Glutamatergic neuron (in vitro differentiated cells): ENCODE data around the gene ST6GALNAC5. TPM values are rescaled to one million over a fixed set of nuclear protein-coding genes. Genes with fewer than 3 reads are reported as not detected.

Source experiments
- DNase-seq: peaks from one replicate; pipeline ENCODE4 v3.0.0; 2022
- H3K27ac Mint-ChIP-seq: one replicate; pipeline ENCODE4 v1.8.0; 2020; ENCODE audit warnings: mild to moderate bottlenecking, mixed read lengths, inconsistent platforms; ENCODE audit not compliant: unreplicated experiment
- H3K27me3 Mint-ChIP-seq: one replicate; pipeline ENCODE4 v1.8.0; 2020; ENCODE audit warnings: mild to moderate bottlenecking, moderate library complexity, mixed read lengths, inconsistent platforms; ENCODE audit not compliant: unreplicated experiment
- H3K36me3 Mint-ChIP-seq: one replicate; pipeline ENCODE4 v1.8.0; 2020; ENCODE audit warnings: mild to moderate bottlenecking, mixed read lengths, inconsistent platforms; ENCODE audit not compliant: unreplicated experiment
- H3K4me1 Mint-ChIP-seq: one replicate; pipeline ENCODE4 v1.8.0; 2020; ENCODE audit warnings: mild to moderate bottlenecking, low read depth, mixed read lengths, inconsistent platforms; ENCODE audit not compliant: unreplicated experiment
- H3K4me3 Mint-ChIP-seq: one replicate; pipeline ENCODE4 v1.8.0; 2020; ENCODE audit warnings: mild to moderate bottlenecking, mixed read lengths, inconsistent platforms; ENCODE audit not compliant: unreplicated experiment
- H3K9me3 Mint-ChIP-seq: one replicate; pipeline ENCODE4 v1.8.0; 2020; ENCODE audit warnings: mild to moderate bottlenecking, moderate library complexity, mixed read lengths, inconsistent platforms; ENCODE audit not compliant: unreplicated experiment
- CTCF ChIP-seq: fragments of 200-600 bp; sonication (generic); IDR thresholded peaks from one replicate; pipeline ENCODE4 v1.5.0; 2021; ENCODE audit not compliant: partially characterized antibody, unreplicated experiment
- total RNA-seq: library from RNA; stranded (reverse); fragmentation: NEBNext Ultra II Directional; extraction: Animal tissue kit (Norgen Biotek cat#: 25700); gene quantifications from one replicate; pipeline ENCODE4 v1.2.1, GENCODE V29; 2021; ENCODE audit not compliant: unreplicated experiment

The ST6GALNAC5 gene
- total RNA-seq, 1 donor from 2014 or later: 141 TPM

- DNase-seq: no peak
- no peaks in the 10 kb centered on the region for H3K36me3 Mint-ChIP-seq
- H3K9me3 Mint-ChIP-seq: no peaks in the 10 kb centered on the region
- TF ChIP-seq CTCF: no peak
- no peak overlapping the region for H3K4me3 Mint-ChIP-seq
- no peak overlapping the region for H3K27ac Mint-ChIP-seq
- peaks cover 3% of the 10 kb centered on the region for H3K4me1 Mint-ChIP-seq
- H3K27me3 Mint-ChIP-seq: peaks cover 3% of the 10 kb centered on the region
These were observed 82.2 kb downstream of the ST6GALNAC5 start for GRCh38 chr1:76949503-76949902.

GRCh38 chr1:76950306-76950705, 83.0 kb downstream of the ST6GALNAC5 start:
- no peaks in the 10 kb centered on the region for H3K36me3 Mint-ChIP-seq
- H3K9me3 Mint-ChIP-seq: no peaks in the 10 kb centered on the region
- H3K4me1 Mint-ChIP-seq: no peaks in the 10 kb centered on the region
- DNase-seq: no peak
- H3K27me3 Mint-ChIP-seq: peaks cover 3% of the 10 kb centered on the region
- TF ChIP-seq CTCF: no peak
- H3K4me3 Mint-ChIP-seq: no peak overlapping the region
- H3K27ac Mint-ChIP-seq: no peak overlapping the region

GRCh38 chr1:76951153-76951552, 83.9 kb downstream of the ST6GALNAC5 start:
- Mint-ChIP-seq H3K27ac (no peak overlapping the region), H3K4me1 (no peaks in the 10 kb centered on the region), H3K4me3 (no peak overlapping the region), H3K27me3 (peaks cover 3% of the 10 kb centered on the region), H3K9me3 (no peaks in the 10 kb centered on the region), H3K36me3 (no peaks in the 10 kb centered on the region)
- TF ChIP-seq CTCF: no peak
- no peak for DNase-seq

GRCh38 chr1:76955652-76956051, 88.4 kb downstream of the ST6GALNAC5 start:
- no peak overlapping the region for H3K4me3 Mint-ChIP-seq
- no peak for TF ChIP-seq CTCF
- DNase-seq: no peak
- peaks cover 4% of the 10 kb centered on the region for H3K9me3 Mint-ChIP-seq
- H3K27me3 Mint-ChIP-seq: no peaks in the 10 kb centered on the region
- H3K36me3 Mint-ChIP-seq: no peaks in the 10 kb centered on the region
- no peak overlapping the region for H3K27ac Mint-ChIP-seq
- H3K4me1 Mint-ChIP-seq: peaks cover 16% of the 10 kb centered on the region

GRCh38 chr1:76957961-76958360, 90.7 kb downstream of the ST6GALNAC5 start:
- Mint-ChIP-seq H3K36me3 (peaks cover 5% of the 10 kb centered on the region), H3K4me1 (peaks cover 18% of the 10 kb centered on the region), H3K27ac (no peak overlapping the region), H3K4me3 (no peak overlapping the region), H3K27me3 (no peaks in the 10 kb centered on the region), H3K9me3 (peaks cover 7% of the 10 kb centered on the region)
- DNase-seq: no peak
- TF ChIP-seq CTCF: no peak
